HG03060 (cell line): Measurements from ENCODE around the gene TMEM178B.

ENCODE experiments used
- ATAC-seq: cut with Tn5 transposase; IDR thresholded peaks from one replicate; pipeline ENCODE4 v1.9.1; 2021; ENCODE audit warnings: low read depth, moderate number of reproducible peaks; ENCODE audit not compliant: unreplicated experiment

The TMEM178B gene

GRCh38 chr7:141213226-141213625 is 139.4 kb downstream of the TMEM178B start:
- ATAC-seq = no peak

- no peak for ATAC-seq
Observed at GRCh38 chr7:141217938-141218337, 144.1 kb downstream of the TMEM178B start.

GRCh38 chr7:141218941-141219340 is 145.1 kb downstream of the TMEM178B start:
- no peak for ATAC-seq

- ATAC-seq = no peak
Observed at GRCh38 chr7:141220263-141220880, 146.5 kb downstream of the TMEM178B start.

- no peak for ATAC-seq
Observed at GRCh38 chr7:141221007-141221612, 147.2 kb downstream of the TMEM178B start.

- ATAC-seq = no peak
Observed at GRCh38 chr7:141225916-141226618, 152.2 kb downstream of the TMEM178B start.

- ATAC-seq = no peak
Observed at GRCh38 chr7:141227454-141227853, 153.6 kb downstream of the TMEM178B start.

- ATAC-seq = no peak
Observed at GRCh38 chr7:141228482-141228881, 154.6 kb downstream of the TMEM178B start.

- ATAC-seq = no peak
Observed at GRCh38 chr7:141231018-141231792, 157.3 kb downstream of the TMEM178B start.

- no peak for ATAC-seq
Observed at GRCh38 chr7:141232286-141233051, 158.6 kb downstream of the TMEM178B start.

GRCh38 chr7:141234335-141235105 is 160.7 kb downstream of the TMEM178B start:
- ATAC-seq = no peak

- ATAC-seq = no peak
Observed at GRCh38 chr7:141235656-141236055, 161.8 kb downstream of the TMEM178B start.

- ATAC-seq = no peak
Observed at GRCh38 chr7:141238596-141239243, 164.9 kb downstream of the TMEM178B start.

- ATAC-seq = no peak
Observed at GRCh38 chr7:141239661-141240060, 165.8 kb downstream of the TMEM178B start.

GRCh38 chr7:141242568-141242967 is 168.7 kb downstream of the TMEM178B start:
- no peak for ATAC-seq

GRCh38 chr7:141243368-141243767 is 169.5 kb downstream of the TMEM178B start:
- no peak for ATAC-seq

- ATAC-seq = no peak
Observed at GRCh38 chr7:141244435-141244834, 170.6 kb downstream of the TMEM178B start.

GRCh38 chr7:141246426-141246825 is 172.6 kb downstream of the TMEM178B start:
- ATAC-seq = no peak

GRCh38 chr7:141251180-141251579 is 177.3 kb downstream of the TMEM178B start:
- ATAC-seq = no peak
